GM12872 (cell line): ENCODE results near the gene SPDYE9.
"Not testable (repeated sequence)": the region's sequence is repeated elsewhere in the genome, so short reads cannot be mapped to it uniquely, and the experiment has no call there.

ENCODE experiments used
- CTCF ChIP-seq: IDR thresholded peaks from 3 replicates; pipeline ENCODE4 v1.5.1; 2011; ENCODE audit warnings: low read depth, mild to moderate bottlenecking, low read length, moderate library complexity; ENCODE audit not compliant: insufficient read depth

Gene SPDYE9, protein sequence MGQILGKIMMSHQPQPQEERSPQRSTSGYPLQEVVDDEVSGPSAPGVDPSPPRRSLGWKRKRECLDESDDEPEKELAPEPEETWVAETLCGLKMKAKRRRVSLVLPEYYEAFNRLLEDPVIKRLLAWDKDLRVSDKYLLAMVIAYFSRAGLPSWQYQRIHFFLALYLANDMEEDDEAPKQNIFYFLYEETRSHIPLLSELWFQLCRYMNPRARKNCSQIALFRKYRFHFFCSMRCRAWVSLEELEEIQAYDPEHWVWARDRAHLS

GRCh38 chr7:73085938-73086337, at the start of gene SPDYE9:
TSS of gene SPDYE9 (minus strand) at chr7:73086038. CDS start at chr7:73084238, 1,800 bp downstream.
- TF ChIP-seq CTCF = not testable (repeated sequence)

- not testable (repeated sequence) for TF ChIP-seq CTCF
Measured at GRCh38 chr7:73057811-73058210, 28.0 kb downstream of the SPDYE9 start, which contains the start of gene SPDYE11. TSS of gene SPDYE11 (minus strand) at chr7:73057911. CDS start at chr7:73056111, 1,800 bp downstream.

GRCh38 chr7:73029666-73030065, 56.2 kb downstream of the SPDYE9 start, which contains the start of gene SPDYE8:
TSS of gene SPDYE8 (minus strand) at chr7:73029766. CDS start at chr7:73027966, 1,800 bp downstream.
- TF ChIP-seq CTCF = not testable (repeated sequence)
